Measurements from ENCODE around the gene COQ4.

Gene COQ4

GRCh38 chr9:128362774-128363173 lies 40.1 kb downstream of the COQ4 start:
- Mint-ChIP-seq H3K4me1 (peaks cover 30% of the 10 kb centered on the region), H3K9me3 (no peaks in the 10 kb centered on the region), H3K27ac (no peak overlapping the region), H3K36me3 (ENCODE audit: low read depth) (no peaks in the 10 kb centered on the region), H3K4me3 (no peak overlapping the region), H3K27me3 (ENCODE audit: low read depth, poor library complexity) (peaks cover 16% of the 10 kb centered on the region)
- no peak for DNase-seq
- TF ChIP-seq CTCF (IDR thresholded peaks at IDR 0.05): no peak

- Mint-ChIP-seq H3K27me3 (ENCODE audit: low read depth, poor library complexity) (peaks cover 12% of the 10 kb centered on the region), H3K9me3 (no peaks in the 10 kb centered on the region), H3K4me1 (peaks cover 37% of the 10 kb centered on the region), H3K27ac (no peak overlapping the region), H3K36me3 (ENCODE audit: low read depth) (no peaks in the 10 kb centered on the region), H3K4me3 (peak overlapping the region; percentile 68)
- DNase-seq: no peak
- TF ChIP-seq CTCF (IDR thresholded peaks at IDR 0.05): no peak
Observed at GRCh38 chr9:128365525-128365924, 42.9 kb downstream of the COQ4 start.

- Mint-ChIP-seq H3K4me1 (peaks cover 44% of the 10 kb centered on the region), H3K27ac (no peak overlapping the region), H3K27me3 (ENCODE audit: low read depth, poor library complexity) (peaks cover 12% of the 10 kb centered on the region), H3K4me3 (no peak overlapping the region), H3K9me3 (no peaks in the 10 kb centered on the region), H3K36me3 (ENCODE audit: low read depth) (no peaks in the 10 kb centered on the region)
- TF ChIP-seq CTCF (IDR thresholded peaks at IDR 0.05): no peak
- DNase-seq: no peak
Observed at GRCh38 chr9:128369024-128369706, 46.5 kb downstream of the COQ4 start.

- DNase-seq: no peak
- H3K27ac Mint-ChIP-seq: peak overlapping the region; percentile 97
- H3K27me3 Mint-ChIP-seq (ENCODE audit: low read depth, poor library complexity): peaks cover 12% of the 10 kb centered on the region
- no peaks in the 10 kb centered on the region for H3K9me3 Mint-ChIP-seq
- no peak for TF ChIP-seq CTCF (IDR thresholded peaks at IDR 0.05)
- peaks cover 5% of the 10 kb centered on the region for H3K36me3 Mint-ChIP-seq (ENCODE audit: low read depth)
- peaks cover 40% of the 10 kb centered on the region for H3K4me1 Mint-ChIP-seq
- peak overlapping the region; percentile 93 for H3K4me3 Mint-ChIP-seq
Observed at GRCh38 chr9:128370367-128370751, 47.7 kb downstream of the COQ4 start.

GRCh38 chr9:128370752-128371629 lies 48.4 kb downstream of the COQ4 start, which contains the start of gene URM1:
TSS of gene URM1 (plus strand) at chr9:128371374. CDS start at chr9:128371381, 7 bp downstream.
- TF ChIP-seq CTCF (IDR thresholded peaks at IDR 0.05): no peak
- peak; percentile 90 for DNase-seq
- Mint-ChIP-seq H3K36me3 (ENCODE audit: low read depth) (peaks cover 5% of the 10 kb centered on the region), H3K27me3 (ENCODE audit: low read depth, poor library complexity) (peaks cover 8% of the 10 kb centered on the region), H3K27ac (peak within 1 kb of the TSS; percentile 97), H3K4me1 (peaks cover 34% of the 10 kb centered on the region), H3K4me3 (peak within 1 kb of the TSS; percentile 93), H3K9me3 (no peaks in the 10 kb centered on the region)

All from nephron progenitor cell (in vitro differentiated cells).